ENCODE results near the gene ID3.
"Not testable (repeated sequence)": the region's sequence is repeated elsewhere in the genome, so short reads cannot be mapped to it uniquely, and the experiment has no call there.

The ID3 gene

DNA sequence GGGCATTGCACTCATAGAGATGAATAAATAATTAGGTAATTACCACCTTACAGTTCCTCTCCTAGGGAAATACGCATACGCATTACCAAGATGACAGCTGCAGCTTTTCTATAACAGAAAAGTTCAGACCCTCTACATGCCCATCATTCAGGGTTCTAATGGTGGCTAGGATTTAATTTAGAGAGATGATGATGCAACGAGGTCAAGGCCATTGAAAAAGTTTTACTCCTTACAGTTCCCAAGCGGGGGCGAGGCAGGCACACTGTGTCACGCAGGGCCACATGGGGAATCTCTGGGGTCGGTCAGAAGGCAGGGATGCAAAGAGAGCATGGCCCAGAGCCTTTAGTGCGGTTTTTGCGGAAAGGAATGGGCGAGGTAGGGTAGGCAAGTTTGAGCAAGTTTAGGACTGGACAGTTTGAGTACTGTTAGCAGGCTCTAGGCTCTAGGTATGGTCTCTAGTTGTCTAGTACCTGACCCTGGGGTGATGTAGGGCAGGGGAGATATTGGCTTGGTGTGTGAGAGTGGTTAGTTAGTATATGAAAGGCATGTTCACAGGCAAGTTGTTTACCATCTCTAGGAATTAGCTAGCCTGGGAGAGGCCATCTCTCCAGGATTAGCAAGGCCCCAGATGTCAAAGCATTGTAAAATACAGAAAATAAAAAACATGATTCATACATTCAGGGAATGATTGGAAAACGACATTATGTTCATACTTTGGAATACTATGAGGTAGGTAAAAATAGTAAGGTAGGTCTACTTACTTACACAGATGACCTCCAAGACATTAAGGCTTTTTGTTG, 29.6 kb upstream of the ID3 start:
- FAIRE-seq = no peak

DNA sequence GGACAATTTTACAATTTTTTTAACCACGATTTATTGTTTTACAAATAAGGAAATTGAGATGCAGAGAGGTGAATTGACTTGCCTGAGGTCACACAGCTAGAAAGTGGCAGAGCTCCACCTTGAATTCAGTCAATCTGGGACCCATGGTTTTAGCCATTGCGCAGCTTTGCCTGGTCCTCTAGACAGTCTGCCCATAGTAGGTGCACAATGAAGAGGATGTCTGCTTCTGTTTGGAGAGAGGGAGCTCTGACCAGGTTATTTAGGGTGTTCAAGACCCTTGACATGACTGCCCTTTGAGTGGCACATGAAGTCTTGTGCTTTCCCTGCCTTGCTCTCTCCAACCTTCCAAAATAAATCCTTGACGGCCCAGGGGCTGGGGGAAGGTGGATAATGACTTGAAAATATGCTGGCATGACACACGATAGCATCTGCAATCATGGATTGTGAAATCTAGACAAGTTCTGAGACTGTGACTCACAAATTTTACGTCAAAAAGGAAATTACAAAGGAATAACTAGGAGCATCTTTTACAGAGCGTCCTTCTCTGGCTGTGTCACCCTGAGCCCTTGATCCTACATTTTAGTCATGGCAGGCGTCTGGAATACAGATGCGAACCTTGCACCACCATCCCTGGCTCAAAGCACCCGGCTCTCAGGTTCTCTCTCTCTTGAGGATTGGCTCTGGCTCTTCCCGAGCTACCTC, 26.2 kb upstream of the ID3 start:
- FAIRE-seq = no peak

DNA sequence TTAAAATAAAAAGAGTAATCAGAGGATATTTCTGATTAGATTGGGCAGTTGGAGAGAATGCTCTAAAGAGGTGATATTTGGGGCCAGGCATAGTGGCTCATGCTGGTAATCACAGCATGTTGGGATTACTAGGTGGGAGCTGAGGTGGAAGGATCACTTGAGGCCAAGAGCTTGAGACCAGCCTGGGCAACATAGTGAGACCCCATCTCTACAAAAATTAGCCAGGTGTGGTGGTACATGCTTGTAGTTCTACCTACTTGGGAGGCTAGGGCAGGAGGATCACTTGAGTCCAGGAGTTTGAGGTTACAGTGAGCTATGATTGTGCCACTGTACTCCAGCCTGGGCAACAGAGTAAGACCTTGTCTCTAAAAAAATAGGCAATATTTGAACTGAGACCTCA, 24.4 kb upstream of the ID3 start:
- not testable (repeated sequence) for FAIRE-seq

DNA sequence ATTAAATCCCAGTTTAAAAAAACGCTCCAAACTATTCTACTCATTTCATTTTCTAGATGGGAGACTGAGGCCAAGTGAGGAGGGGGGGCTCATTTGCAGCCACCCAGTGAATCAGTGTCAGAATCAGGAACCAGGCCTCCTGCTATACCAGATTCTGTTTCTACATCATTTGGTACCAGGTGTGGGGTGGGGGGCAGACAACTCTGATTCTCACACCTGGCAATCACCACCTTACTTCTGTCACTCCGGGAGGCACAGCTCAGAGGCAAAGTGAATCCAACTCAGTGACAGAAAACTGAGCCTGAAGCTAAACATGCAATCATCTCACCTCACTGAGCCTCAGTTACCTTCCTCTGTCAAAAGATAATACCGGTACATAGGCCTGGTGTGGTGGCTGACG, 23.5 kb upstream of the ID3 start:
- no peak for FAIRE-seq

DNA sequence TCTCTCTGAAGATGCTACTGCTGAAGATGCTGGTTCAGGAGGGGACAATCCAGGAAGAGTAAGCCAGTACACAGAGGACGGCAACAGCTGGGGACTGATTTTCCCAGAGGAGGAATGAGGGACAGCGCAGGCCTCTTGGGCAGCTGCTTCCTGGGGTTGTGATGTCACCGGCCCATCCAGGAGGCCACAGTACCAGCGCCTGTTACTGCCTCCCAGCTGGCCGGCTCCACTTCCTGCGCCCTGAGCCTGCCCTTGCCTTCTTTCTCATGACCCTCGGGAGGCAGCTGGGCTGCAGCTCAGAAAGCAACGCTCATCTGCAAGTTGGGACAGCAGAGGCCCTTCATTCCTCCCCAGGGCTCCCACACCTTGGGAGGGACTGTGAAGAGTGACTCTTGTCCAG, 21.9 kb upstream of the ID3 start:
- no peak for FAIRE-seq

DNA sequence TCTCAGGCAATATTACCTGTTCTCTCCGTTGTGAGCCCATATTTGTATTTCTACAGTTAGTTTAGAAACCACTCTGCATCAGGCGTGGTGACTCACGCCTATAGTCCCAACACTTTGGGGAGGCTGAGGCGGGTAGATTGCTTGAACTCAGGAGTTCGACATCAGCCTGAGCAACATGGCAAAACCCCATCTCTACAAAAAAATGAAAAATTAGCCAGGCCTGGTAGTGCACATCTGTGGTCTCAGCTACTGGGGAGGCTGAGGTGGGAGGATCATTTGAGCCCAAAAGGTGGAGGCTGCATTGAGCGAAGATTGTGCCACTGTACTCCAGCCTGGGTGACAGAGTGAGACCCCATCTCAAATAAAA, 19.7 kb upstream of the ID3 start:
- FAIRE-seq = no peak

DNA sequence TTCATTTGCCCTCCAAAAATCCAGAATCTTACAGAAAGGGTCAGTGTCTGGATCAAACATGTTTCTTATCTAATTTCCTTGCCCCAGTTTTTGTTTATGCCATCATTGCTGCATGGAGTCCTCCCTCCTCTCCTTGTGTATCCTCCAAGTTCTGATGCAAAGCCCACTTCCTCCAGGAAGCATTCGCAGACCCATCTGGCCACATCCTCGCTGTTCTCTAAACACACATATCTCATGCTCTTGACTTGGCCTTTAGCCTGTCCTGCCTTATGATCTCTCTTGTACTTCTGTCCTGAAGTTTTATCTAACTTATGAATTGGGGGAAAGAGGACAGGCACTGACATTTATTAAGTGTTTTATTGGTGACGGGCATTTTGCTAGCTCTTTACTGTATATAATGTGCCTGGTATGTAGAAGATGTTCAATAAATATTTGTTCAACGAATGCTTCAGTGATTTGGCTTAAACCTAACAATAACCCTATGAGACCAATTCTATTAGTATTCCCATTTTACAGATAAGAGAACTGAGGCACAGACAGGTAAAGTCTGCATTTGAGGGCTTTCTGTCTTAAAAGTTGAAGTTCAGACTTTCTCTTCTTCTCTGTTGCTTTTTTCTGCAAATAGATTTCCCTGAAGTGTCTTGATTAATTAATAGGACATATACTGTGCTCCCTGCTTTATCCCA, 19.2 kb upstream of the ID3 start:
- FAIRE-seq = no peak

DNA sequence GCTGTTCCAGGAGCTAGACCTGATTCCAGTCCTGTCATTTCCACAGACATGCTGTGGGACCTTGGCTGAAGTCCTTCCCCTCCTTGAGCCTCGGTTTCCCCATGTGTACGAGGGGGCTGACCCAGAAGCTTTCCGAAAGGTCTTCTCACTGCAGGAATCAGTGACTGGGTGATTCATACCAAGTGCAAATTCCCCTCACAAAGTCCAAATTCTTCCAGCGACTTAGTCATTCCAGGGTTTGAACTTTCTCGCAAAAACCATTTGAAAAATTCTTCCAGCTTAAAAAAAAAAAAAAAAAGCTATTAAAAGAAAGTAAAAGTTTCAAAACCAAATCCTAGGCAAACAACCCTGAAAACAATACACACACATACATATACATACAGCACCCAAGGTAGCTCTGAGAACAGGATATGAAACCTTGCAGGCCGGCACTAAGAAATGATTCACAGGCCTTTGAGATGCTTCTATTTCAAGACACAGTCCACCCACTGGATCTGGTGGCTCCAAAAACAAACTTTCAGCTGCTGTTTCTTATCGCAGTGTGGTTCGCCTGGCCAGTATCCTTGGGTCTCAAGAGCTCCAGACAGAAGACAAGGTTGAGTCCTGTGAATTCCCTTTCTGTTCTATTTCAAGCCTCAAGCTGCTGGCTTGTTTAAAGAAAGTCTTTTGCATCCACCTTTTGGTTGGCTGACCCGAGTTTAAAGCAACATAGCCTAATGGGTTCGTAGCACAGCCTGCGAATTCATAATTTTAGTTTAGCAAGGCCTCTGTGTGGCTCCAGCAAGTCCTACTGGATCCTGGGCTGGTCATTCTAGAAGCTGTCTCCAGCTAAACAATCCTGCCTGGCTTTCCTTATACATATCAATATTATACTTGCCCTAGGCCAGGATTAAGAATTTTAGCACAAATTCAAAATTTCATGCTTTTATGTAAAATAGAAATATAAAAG, 18.0 kb upstream of the ID3 start:
- peak; percentile 99 for FAIRE-seq

DNA sequence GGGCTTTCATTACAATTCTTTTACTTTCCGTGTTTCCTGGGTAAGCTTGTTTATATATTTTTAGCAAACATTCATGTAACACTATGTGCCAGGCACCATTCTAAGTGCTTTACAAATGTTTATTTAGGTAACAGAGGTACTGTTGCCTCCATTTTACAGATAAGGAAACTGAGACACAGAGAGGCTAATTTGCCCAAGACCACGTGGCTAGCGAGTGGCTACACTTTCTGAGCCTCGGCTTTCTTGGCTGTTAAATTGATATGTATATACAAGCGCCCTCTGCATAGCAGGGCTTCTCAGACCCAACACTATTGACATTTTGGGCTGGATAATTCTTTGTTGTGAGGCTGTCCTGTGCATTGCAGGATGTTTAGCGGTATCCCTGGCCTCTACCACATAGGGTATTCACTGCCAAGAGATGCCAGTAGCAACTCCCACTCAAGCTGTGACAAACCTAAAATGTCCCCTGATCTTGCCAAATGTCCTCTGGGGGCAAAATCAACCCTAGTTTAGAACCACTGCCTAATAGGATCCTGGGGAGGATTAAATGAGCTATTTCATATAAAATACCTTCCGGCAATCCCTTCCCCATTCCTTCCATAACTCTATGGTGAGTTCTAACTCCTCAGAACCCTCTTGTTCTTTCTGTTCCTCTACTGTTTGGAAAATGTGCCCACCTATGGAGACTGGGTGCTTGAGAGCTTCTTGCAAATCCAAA, 17.2 kb upstream of the ID3 start:
- FAIRE-seq = no peak

DNA sequence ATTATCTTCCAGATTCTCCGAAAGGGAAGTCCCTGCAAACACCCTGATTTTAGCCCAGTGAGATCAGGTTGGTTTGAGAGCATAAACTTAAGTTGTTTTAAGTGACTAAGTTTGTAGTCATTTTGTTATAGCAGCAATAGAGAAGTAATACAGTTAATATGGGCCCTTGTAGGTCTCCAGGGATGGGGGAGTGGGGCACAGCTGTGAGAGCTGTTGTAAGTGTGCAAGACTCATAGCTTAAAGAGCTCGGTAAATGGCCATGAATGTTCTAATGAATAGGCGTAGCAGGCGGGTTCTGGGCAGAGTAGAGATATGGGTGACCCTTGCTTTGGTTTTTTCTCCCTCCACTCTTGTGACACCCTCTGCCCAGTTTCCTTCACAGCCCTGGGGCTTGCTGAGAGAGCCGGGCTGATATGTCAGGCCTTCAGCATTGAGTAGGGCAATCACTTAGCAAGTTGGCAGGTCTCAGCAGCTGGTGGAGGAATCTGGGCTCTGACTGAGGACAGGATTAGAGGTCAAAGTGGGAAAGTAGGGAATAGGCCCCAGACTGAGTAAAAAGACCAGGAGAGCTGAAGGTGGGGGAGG, 16.0 kb upstream of the ID3 start:
- no peak for FAIRE-seq

DNA sequence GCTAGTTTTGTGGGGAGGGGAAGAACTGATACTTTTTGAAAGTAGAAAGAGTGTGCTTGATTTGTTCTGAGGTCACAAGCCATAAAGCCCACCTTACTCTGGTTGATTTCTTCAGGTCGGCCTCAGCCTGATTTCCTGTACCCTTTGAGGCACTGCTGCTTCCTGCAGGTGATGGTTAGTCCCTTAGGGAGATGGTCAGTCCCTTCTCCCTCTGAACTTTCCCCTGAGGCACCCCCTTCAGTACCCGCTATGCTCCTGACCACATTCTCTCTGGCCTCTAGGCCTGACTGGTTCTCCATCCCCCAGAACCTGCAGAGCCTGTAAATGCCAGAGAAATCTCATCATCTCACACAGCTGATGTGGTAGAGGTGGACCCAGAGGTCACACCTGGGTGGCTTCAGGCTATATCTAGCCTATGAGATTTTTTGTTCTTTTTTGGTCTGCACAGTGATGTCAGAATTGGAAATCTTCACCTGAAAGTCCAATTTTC, 15.0 kb upstream of the ID3 start:
- no peak for FAIRE-seq

DNA sequence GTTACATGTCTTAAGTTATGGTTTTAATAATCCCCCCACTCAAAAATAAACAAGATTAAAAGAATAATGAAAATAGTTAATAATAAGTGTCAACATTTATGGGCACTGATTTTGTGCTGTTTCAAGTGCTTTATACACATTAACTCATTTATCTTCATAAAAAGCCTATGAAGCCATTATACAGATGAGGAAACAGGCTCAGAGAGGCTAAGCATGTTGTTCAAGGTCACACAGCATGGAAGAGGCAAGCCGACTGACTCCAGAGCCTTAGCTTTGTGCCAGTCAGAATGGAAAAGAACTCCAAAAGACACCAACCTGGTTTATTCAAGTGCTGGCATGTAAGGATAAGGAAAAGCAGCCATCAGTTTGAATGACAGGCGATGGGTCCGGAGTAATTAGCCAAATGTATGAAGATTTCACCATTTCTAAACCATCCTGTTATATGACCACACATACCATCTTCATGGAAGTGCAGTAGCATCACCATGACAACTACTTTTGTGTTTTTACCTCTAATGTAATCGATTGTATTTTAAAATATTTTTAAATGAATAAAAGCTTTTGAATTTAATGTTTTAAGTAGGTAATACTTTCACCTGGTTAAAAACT, 14.4 kb upstream of the ID3 start:
- FAIRE-seq = no peak

DNA sequence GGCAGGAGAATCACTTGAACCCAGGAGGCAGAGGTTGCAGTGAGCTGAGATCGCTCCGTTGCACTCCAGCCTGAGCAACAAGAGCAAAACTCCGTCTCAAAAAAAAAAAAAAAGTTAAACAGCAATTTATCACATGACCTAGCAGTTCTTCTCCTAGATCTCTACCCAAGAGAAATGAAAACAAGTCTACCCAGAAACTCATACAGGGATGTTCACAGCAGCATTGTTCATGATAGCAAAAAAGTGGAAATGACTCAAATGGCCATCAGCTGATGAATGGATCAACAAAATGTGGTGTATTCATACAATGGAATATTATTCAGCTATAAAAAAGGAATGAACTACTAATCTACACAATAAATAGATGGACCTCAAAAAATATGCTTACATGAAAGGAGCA, 12.2 kb upstream of the ID3 start:
- no peak for FAIRE-seq

DNA sequence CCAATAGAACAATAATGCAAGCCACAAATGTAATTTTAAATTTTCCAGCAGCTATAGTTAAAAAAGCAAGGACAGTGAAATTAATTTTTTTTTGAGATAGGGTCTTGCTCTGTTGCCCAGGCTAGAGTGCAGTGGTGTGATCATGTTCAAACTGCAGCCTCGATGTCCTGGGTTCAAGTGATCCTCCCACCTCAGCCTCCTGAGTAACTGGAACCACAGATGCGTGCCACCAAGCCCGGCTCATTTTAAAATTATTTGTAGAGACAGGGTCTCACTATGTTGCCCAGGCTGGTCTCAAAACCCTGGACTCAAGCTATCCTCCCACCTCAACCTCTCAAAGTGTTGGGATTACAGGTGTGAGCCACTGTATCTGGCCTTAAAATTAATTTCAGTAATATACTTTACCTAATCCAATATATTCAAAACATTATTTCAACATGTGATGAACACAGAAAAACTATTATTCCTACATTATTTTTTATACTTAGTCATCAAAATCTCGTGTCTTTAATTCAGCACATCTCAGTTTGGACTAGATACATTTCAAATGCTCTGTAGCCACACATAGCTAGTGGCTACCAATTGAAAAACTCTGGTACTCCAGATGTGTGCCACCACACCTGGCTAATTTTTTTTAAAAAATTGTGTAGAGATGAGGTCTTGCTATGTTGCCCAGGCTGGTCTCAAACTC, 10.8 kb upstream of the ID3 start:
- no peak for FAIRE-seq

DNA sequence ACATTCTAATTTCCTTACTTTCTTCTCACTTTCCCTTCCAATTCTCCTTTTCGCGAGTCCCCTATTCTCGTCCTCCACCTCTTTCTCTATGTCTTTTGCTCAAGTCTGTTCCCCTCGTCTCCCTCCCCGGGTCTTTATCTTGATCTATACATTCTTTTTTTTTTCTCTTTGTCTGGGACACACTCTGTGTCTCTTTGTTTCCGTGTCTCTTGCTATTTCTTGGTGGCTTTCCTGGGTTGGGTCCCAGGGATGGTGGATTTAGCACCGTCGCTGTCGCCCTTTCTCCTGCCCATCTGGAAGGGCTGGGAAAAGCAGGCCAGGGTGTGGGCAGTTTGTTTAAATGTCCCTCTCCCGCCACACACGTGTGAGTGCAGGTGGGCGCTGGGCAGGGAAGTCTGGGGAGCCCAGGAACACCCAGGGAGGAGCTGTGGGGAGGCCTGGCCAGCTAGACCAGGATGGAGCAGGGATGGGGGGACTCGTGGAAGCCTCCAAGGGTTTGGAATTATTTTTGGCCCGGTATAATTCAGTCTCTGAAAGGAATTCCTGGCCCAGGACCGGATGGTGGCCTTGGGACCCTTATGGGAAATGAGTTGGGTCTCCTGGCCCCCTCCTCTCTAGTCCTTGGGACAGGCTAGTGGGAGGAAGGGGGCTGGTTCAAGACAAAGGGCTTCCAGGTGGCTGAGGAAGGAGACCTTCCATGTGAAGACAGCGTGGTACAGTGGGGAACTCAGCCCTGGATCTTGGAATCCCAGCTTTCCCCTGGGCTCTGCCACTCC, 9.5 kb upstream of the ID3 start:
- no peak for FAIRE-seq

DNA sequence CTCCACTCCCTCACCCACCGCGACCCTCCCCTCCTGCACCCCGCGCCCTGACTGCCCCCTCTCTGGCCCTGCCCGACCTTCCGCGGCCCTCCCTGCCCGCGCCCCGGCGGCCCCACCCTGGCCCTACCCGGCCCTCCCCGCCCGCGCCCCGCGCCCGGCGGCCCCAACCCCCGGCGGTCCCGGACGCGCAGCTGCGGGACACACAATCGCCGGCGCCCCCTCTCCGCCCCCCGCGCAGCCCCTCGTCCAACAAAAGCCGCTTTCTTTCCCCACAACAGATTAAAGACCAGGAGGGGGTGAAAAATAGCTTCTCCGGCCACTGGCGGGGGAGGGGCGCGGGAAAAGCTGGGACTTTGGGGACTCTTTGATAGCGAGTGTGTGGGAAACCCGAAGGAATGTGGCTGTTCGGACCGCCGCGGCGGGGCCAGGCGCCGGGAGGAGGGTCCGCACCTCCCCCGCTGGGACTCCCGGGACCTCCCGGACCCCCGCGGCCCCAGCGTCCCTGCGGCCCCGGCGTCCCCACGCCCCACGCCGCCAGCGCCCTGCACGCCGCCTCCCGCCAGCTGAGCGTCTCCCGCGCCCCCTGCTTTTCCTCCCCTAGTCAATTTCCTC, 8.8 kb upstream of the ID3 start:
- no peak for FAIRE-seq

DNA sequence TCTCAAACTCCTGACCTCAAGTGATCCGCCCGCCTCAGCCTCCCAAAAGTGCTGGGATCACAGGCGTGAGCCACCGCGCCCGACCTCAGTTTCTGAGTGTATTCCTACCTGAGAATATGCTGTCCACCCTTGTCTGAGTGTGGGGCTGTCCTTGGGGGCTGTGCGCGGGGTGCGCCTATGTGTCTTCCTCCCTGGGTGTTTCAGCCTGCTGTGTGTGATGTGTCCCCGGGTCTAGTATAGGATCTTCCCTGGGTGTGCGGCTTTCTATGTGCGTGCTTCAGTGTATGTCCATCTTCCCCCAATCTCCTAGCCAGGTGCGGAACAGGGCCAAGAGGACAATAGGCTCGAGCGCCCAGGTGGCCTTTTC, 8.3 kb upstream of the ID3 start:
- FAIRE-seq = no peak

DNA sequence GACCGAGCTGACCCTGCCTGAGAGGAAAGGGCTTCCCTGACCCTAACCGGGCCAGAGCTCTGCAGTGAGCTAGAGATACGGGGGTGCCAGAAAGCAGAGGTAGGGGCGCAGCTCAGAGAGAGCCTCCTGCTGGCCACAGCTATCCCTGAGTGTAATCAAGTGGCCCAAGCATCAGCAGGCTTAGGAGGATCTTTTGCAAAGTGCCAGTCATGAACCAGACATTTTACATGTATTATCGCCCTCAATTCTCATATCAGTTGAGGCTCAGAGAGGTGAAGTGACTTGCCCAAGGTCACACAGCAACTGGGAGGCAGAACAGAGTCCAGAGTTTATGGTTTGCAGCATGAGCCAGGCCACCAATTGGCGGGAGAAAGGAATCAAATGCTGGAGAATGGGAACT, 7.0 kb upstream of the ID3 start:
- no peak for FAIRE-seq

DNA sequence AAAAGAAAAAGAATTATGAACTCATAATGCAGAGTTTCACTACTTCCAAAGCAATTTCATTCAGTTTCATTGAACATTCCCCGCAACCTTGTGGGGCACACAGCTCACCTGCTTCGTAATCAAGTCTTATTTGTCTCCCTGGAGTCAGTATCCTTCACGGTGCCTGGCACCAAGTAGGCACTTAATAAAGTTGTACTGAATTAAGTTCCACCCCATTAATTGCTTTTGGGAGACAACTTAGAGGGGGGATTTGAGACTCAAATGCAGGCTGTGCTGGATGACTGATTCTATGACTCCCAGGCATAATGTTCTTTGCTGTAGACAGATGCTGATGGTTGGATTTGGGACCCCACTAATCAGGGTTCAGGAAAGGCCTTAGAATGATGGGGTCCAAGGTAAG, 6.5 kb upstream of the ID3 start:
- no peak for FAIRE-seq

Measured in G401.6 (cell line).